GM12878 (cell line): ENCODE results near the gene NKTR. TPM values are rescaled to one million over a fixed set of nuclear protein-coding genes. Genes with fewer than 3 reads are reported as not detected.

Experiments
- ATAC-seq: fragments of 200-7000 bp; cut with Tn5 transposase; 3 replicates; pipeline ENCODE4 v1.9.1; 2020; ENCODE audit warnings: mild to moderate bottlenecking, moderate library complexity
- BruUV-seq: library from RNA; stranded (reverse); fragments of 400-500 nt; replicated peaks from 2 replicates; lab custom pipeline; 2021; lab: Mats Ljungman, UMichigan
- CTCF ChIA-PET: fragments of 300-600 bp; sonication (Branson Sonifier 250); formaldehyde crosslinking; extraction: SDS; loops from one replicate; lab custom pipeline; 2021; ENCODE audit warnings: inconsistent platforms; lab: Yijun Ruan, JAX
- POLR2A ChIA-PET: fragments of 350-600 bp; formaldehyde crosslinking; extraction: SDS; loops from one replicate; lab custom pipeline; 2021; ENCODE audit warnings: inconsistent platforms; lab: Charles Lee
- RAD21 ChIA-PET: fragments of 300-600 bp; sonication (Branson Sonifier 250); formaldehyde crosslinking; loops from one replicate; lab custom pipeline; 2023; ENCODE audit warnings: antibody characterized with exemption; ENCODE audit not compliant: unreplicated experiment; lab: Charles Lee
- SMC1A ChIA-PET: fragments of 300-600 bp; sonication (Branson Sonifier 250); formaldehyde crosslinking; loops from one replicate; lab custom pipeline; 2023; ENCODE audit not compliant: unreplicated experiment, uncharacterized antibody; lab: Charles Lee
- DNase-seq: peaks from one replicate; pipeline ENCODE4 v3.0.0-alpha.2; 2011; ENCODE audit warnings: low read depth, low spot score
- FAIRE-seq: peaks from 3 replicates; lab custom pipeline; 2011; peaks lifted over from hg19 to GRCh38; lab: Jason Lieb, UNC
- H2AFZ ChIP-seq: 2 replicates; pipeline ENCODE4 v1.6.0; 2011; ENCODE audit warnings: low read depth, low read length, control low read depth; ENCODE audit not compliant: control insufficient read depth
- H3K27ac ChIP-seq: 2 replicates; pipeline ENCODE4 v1.5.1; 2011; ENCODE audit warnings: control low read depth; ENCODE audit not compliant: control insufficient read depth, insufficient read depth
- H3K27me3 ChIP-seq, 2 experiments: replicated peaks in 1 of 2; 2 replicates each; pipeline versions ENCODE4 v1.6.0 to v1.6.1; 2011; ENCODE audit warnings: low read length in 1 of 2; ENCODE audit not compliant: control insufficient read depth in 2 of 2, insufficient read depth in 2 of 2
- H3K36me3 ChIP-seq, 2 experiments: 2 replicates each; pipeline ENCODE4 v1.5.1; 2011; ENCODE audit warnings: low read length in 1 of 2; ENCODE audit not compliant: control insufficient read depth in 2 of 2, insufficient read depth in 2 of 2
- H3K4me1 ChIP-seq: 2 replicates; pipeline ENCODE4 v1.6.1; 2011; ENCODE audit warnings: mild to moderate bottlenecking, low read length, moderate library complexity, mixed read lengths; ENCODE audit not compliant: control insufficient read depth, insufficient read depth
- H3K4me2 ChIP-seq: 2 replicates; pipeline ENCODE4 v1.6.0; 2011; ENCODE audit warnings: control low read depth; ENCODE audit not compliant: control insufficient read depth, insufficient read depth
- H3K4me3 ChIP-seq: fragments of 200-600 bp; sonication (generic); 2 replicates; pipeline ENCODE4 v1.5.1; 2016
- H3K79me2 ChIP-seq: 2 replicates; pipeline ENCODE4 v1.6.0; 2011; ENCODE audit warnings: low read length; ENCODE audit not compliant: control insufficient read depth, insufficient read depth
- H3K9ac ChIP-seq: 2 replicates; pipeline ENCODE4 v1.8.0; 2011; ENCODE audit warnings: low read length, control low read depth, mixed read lengths; ENCODE audit not compliant: control insufficient read depth, insufficient read depth
- H3K9me3 ChIP-seq: replicated peaks from 3 replicates; pipeline ENCODE4 v1.5.1; 2011; ENCODE audit warnings: mild to moderate bottlenecking, low read length; ENCODE audit not compliant: control insufficient read depth, insufficient read depth
- H4K20me1 ChIP-seq: 2 replicates; pipeline ENCODE4 v1.6.0; 2011; ENCODE audit not compliant: control insufficient read depth, insufficient read depth
- ATF2 ChIP-seq: IDR thresholded peaks from 2 replicates; pipeline ENCODE4 v1.6.1; 2012; ENCODE audit warnings: low read length, inconsistent platforms
- CHD2 ChIP-seq: IDR thresholded peaks from 2 replicates; pipeline ENCODE4 v1.6.1; 2011; ENCODE audit warnings: low read depth, low read length, improper control_type of control experiment, borderline replicate concordance
- E4F1 ChIP-seq: fragments of 450-650 bp; IDR thresholded peaks from 2 replicates; pipeline ENCODE4 v1.6.1; 2018; ENCODE audit warnings: borderline replicate concordance, mild to moderate bottlenecking; ENCODE audit not compliant: partially characterized antibody
- EGR1 ChIP-seq, 2 experiments: IDR thresholded peaks; 1 replicate in 1 of 2; 2 replicates in 1 of 2; pipeline ENCODE4 v1.6.1; 2011 to 2012; ENCODE audit warnings: low read depth in 2 of 2, low read length in 2 of 2, borderline replicate concordance in 1 of 2, mild to moderate bottlenecking in 1 of 2, moderate library complexity in 1 of 2
- HSF1 ChIP-seq: fragments of 150-350 bp; IDR thresholded peaks from 2 replicates; pipeline ENCODE4 v1.6.1; 2014; ENCODE audit warnings: mild to moderate bottlenecking, low read depth, low read length
- LARP7 ChIP-seq: fragments of 450-650 bp; IDR thresholded peaks from 2 replicates; pipeline ENCODE4 v1.6.1; 2017; ENCODE audit warnings: mild to moderate bottlenecking
- RUNX3 ChIP-seq: IDR thresholded peaks from 2 replicates; pipeline ENCODE4 v1.6.1; 2012; ENCODE audit warnings: low read length, inconsistent platforms
- SUPT20H ChIP-seq: IDR thresholded peaks from 2 replicates; pipeline ENCODE4 v1.6.1; 2011; ENCODE audit warnings: low read depth, mild to moderate bottlenecking, low read length, moderate library complexity, borderline replicate concordance; ENCODE audit not compliant: control insufficient read depth
- WRNIP1 ChIP-seq: IDR thresholded peaks from 2 replicates; pipeline ENCODE4 v1.6.1; 2011; ENCODE audit warnings: low read depth, low read length, improper control_type of control experiment, borderline replicate concordance
- ZNF217 ChIP-seq: fragments of 450-650 bp; IDR thresholded peaks from 2 replicates; pipeline ENCODE4 v1.6.1; 2017; ENCODE audit warnings: antibody characterized with exemption, mild to moderate bottlenecking
- WGBS: methylation state at CpG from one replicate; pipeline ENCODE4 v1.1.6; 2016; ENCODE audit warnings: low lambda C conversion rate; ENCODE audit not compliant: insufficient replicate concordance, insufficient coverage; ENCODE audit errors: missing lambda C conversion rate; 5-methylcytosine and 5-hydroxymethylcytosine counted together
- in situ Hi-C: fragments of 300-500 bp; cut with MboI; formaldehyde crosslinking; loops from 9 replicates; pipeline ENCODE4 v1.14.3; 2018; ENCODE audit warnings: mixed read lengths
- intact Hi-C: fragments of 100-400 bp; cut with micrococcal nuclease; formaldehyde crosslinking; loops from one replicate; pipeline ENCODE4 v1.14.2; 2022; ENCODE audit not compliant: unreplicated experiment
- polyA plus RNA-seq, 11 experiments: library from polyadenylated mRNA; depleted of rRNA in 4 of 11; unstranded in 6 of 11; stranded (reverse) in 5 of 11; fragments of >200 nt; fragmentation: Nextera tagmentation in 4 of 11; fragmentation: Illumina TruSeq in 1 of 11; extraction: Ambion mirVana in 4 of 11; extraction: Trizol in 1 of 11; gene quantifications; 1 replicate in 1 of 11; 2 replicates in 10 of 11; pipeline versions ENCODE4 v1.2.1 to v1.2.3, GENCODE V29; 2011 to 2016; ENCODE audit warnings: inconsistent platforms in 2 of 11, missing spikeins in 2 of 11, low read depth in 1 of 11
- total RNA-seq, 4 experiments: library from RNA; depleted of rRNA in 3 of 4; stranded (reverse); fragments of >200 nt in 3 of 4; fragmentation: Illumina TruSeq in 1 of 4; extraction: Trizol in 1 of 4; gene quantifications; 2 replicates each; pipeline versions ENCODE4 v1.2.1 to v1.2.3, GENCODE V29; 2013 to 2021

The NKTR gene
- total and polyA plus RNA-seq, 10 of the 15 experiments (the other 5 are each of a cell fraction or from before 2014, with no cell fraction given), result 15.3 to 91.9 (median 55.3) TPM

- no peak for TF ChIP-seq CHD2
- no peak for TF ChIP-seq ZNF217
- TF ChIP-seq EGR1 (IDR thresholded peaks at IDR 0.05; ENCODE audit: borderline replicate concordance in 1 of 2, low read depth in 2 of 2, low read length in 2 of 2), result no peak
- TF ChIP-seq E4F1, result no peak
- TF ChIP-seq RUNX3, result no peak
- TF ChIP-seq LARP7, result no peak
Measured at GRCh38 chr3:42658771-42659390, 58.4 kb downstream of the NKTR start (continued).

- Histone ChIP-seq H3K27me3 (no peaks in the 10 kb centered on the region), H3K27ac (no peak overlapping the region), H2AFZ (no peak overlapping the region), H3K4me1 (peaks cover 7% of the 10 kb centered on the region), H3K79me2 (no peaks in the 10 kb centered on the region), H3K4me2 (no peak overlapping the region), H3K9me3 (no peaks in the 10 kb centered on the region; the same call in 2 of the 3 replicates), H3K4me3 (no peak overlapping the region), H4K20me1 (no peaks in the 10 kb centered on the region), H3K36me3 (no peaks in the 10 kb centered on the region; a peak in 1 of 4 replicates), H3K9ac (no peak overlapping the region)
- DNase-seq, result no peak
- BruUV-seq, result no TSS peak
- no peak for ATAC-seq
- intact Hi-C loops, result no loop called here
- TF ChIP-seq ATF2, result no peak
- no peak for TF ChIP-seq SUPT20H
- no peak for TF ChIP-seq WRNIP1
- no peak for TF ChIP-seq HSF1
- in situ Hi-C loops, result no loop called here
- WGBS, result 80% methylated on average over 16 of the region's 25 CpGs
- no peak for FAIRE-seq
- SMC1A ChIA-PET, result no interaction called here
- CTCF ChIA-PET, result no interaction called here
- RAD21 ChIA-PET, result no interaction called here
- POLR2A ChIA-PET, result no interaction called here
Measured at GRCh38 chr3:42659451-42660130, 59.1 kb downstream of the NKTR start.
